22Rv1 (cell line): ENCODE results near the gene PFN1.

ENCODE experiments used
- CTCF ChIP-seq: fragments of 450-650 bp; IDR thresholded peaks from 2 replicates; pipeline ENCODE4 v1.5.1; 2017; ENCODE audit warnings: mild to moderate bottlenecking
- ZFX ChIP-seq: fragments of 450-650 bp; IDR thresholded peaks from 2 replicates; pipeline ENCODE4 v1.6.1; 2017; ENCODE audit warnings: antibody characterized with exemption, borderline replicate concordance

DNA sequence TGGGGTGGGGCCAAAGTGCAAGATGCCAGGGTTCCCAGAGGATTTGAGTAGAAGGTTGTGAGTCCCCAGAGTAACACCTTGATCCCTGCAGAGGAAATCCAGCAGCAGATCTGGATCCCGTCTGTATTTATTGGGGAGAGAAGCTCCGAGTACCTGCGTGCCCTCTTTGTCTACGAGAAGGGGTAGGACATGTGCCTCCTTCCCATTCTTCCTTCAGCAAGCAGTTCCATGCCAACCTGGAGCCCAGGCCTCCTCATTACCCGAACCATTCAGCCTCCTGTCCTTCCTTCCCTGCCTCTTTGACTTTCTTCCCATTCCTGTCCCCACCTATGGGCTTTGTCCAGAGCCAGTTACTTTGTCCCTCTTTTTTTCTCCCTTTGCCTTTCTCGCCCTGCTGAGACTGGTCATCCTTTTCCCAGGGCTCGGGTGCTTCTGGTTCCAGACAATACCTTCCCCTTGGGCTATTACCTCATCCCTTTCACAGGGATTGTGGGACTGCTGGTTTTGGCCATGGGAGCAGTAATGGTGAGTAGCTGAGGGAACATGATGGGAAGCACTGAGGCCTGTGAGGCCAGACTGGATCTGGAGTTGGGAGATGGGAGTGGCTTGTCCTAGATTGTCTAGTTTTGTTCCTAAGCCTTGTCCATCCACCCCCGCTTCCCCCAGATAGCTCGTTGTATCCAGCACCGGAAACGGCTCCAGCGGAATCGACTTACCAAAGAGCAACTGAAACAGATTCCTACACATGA is 5.4 kb downstream of the PFN1 start:
- TF ChIP-seq CTCF = no peak
- TF ChIP-seq ZFX = no peak
